ENCODE data around the gene TMEM86B. TPM values are rescaled to one million over a fixed set of nuclear protein-coding genes. Genes with fewer than 3 reads are reported as not detected.

TMEM86B gene
- total RNA-seq, 1 experiment from 2014 or later: 18.4 TPM

GRCh38 chr19:55199620-55200204, 28.9 kb downstream of the TMEM86B start:
- POLR2A ChIA-PET (ENCODE audit: unreplicated experiment): no interaction called here

GRCh38 chr19:55198651-55199050, 29.9 kb downstream of the TMEM86B start:
- CTCF ChIA-PET: no interaction called here
- intact Hi-C loops (cut with micrococcal nuclease; ENCODE audit: unreplicated experiment): no loop called here

More at GRCh38 chr19:55199620-55200204, 28.9 kb downstream of the TMEM86B start:
- Histone ChIP-seq H3K9me3 (ENCODE audit: insufficient read depth, low read depth) (no peaks in the 10 kb centered on the region), H3K4me3 (no peak overlapping the region), H3K27me3 (ENCODE audit: insufficient read depth, low read depth) (no peaks in the 10 kb centered on the region), H3F3A (ENCODE audit: insufficient read depth, low read depth) (0 out of 2 replicates have a peak, but pooled peaks cover 5% of the 10 kb centered on the region), H3K4me2 (no peak overlapping the region), H4K20me1 (ENCODE audit: insufficient read depth) (no peaks in the 10 kb centered on the region), H2AFZ (no peak overlapping the region), H3K9me2 (ENCODE audit: insufficient read depth) (no peaks in the 10 kb centered on the region), H3K4me1 (replicated peaks; ENCODE audit: insufficient read depth) (no peaks in the 10 kb centered on the region), H3K79me2 (ENCODE audit: low read depth) (no peaks in the 10 kb centered on the region), H3K27ac (no peak overlapping the region), H3K36me3 (ENCODE audit: low read depth) (no peaks in the 10 kb centered on the region)
- CTCF ChIA-PET: no interaction called here
- no peak for DNase-seq
- TF ChIP-seq EZH2 (IDR thresholded peaks at IDR 0.05; ENCODE audit: low read depth) (no peak), CTCF (conservative IDR thresholded peaks at IDR 0.05) (no peak)
- intact Hi-C loops (cut with micrococcal nuclease; ENCODE audit: unreplicated experiment): no loop called here
- BruUV-seq (replicated peaks): no TSS peak

GRCh38 chr19:55197528-55197927, 31.0 kb downstream of the TMEM86B start:
- no peak for DNase-seq
- H3K4me1 ChIP-seq (replicated peaks; ENCODE audit: insufficient read depth): no peaks in the 10 kb centered on the region
- no peaks in the 10 kb centered on the region for H3K36me3 ChIP-seq (ENCODE audit: low read depth)
- no peak overlapping the region for H2AFZ ChIP-seq
- POLR2A ChIA-PET (ENCODE audit: unreplicated experiment): interaction anchor here (0.6 kb wide), 1 partner anchor 30 kb away, joined by 3 read pairs; no protein-coding TSS in a partner anchor
- CTCF ChIA-PET: no interaction called here
- H3K27ac ChIP-seq: no peak overlapping the region
- no peak overlapping the region for H3K4me3 ChIP-seq
- H3K27me3 ChIP-seq (ENCODE audit: insufficient read depth, low read depth): no peaks in the 10 kb centered on the region
- H3F3A ChIP-seq (ENCODE audit: insufficient read depth, low read depth): peaks cover 9% of the 10 kb centered on the region; the same call in 1 of the 2 replicates
- H4K20me1 ChIP-seq (ENCODE audit: insufficient read depth): no peaks in the 10 kb centered on the region
- BruUV-seq (replicated peaks): no TSS peak
- no peaks in the 10 kb centered on the region for H3K9me3 ChIP-seq (ENCODE audit: insufficient read depth, low read depth)
- no peaks in the 10 kb centered on the region for H3K9me2 ChIP-seq (ENCODE audit: insufficient read depth)
- TF ChIP-seq CTCF (conservative IDR thresholded peaks at IDR 0.05) (no peak), EZH2 (IDR thresholded peaks at IDR 0.05; ENCODE audit: low read depth) (no peak)
- intact Hi-C loops (cut with micrococcal nuclease; ENCODE audit: unreplicated experiment): no loop called here
- no peak overlapping the region for H3K4me2 ChIP-seq
- H3K79me2 ChIP-seq (ENCODE audit: low read depth): no peaks in the 10 kb centered on the region

More at GRCh38 chr19:55198651-55199050, 29.9 kb downstream of the TMEM86B start:
- TF ChIP-seq CTCF (conservative IDR thresholded peaks at IDR 0.05) (no peak), EZH2 (IDR thresholded peaks at IDR 0.05; ENCODE audit: low read depth) (no peak)
- no peaks in the 10 kb centered on the region for H4K20me1 ChIP-seq (ENCODE audit: insufficient read depth)
- no peak for DNase-seq
- no peaks in the 10 kb centered on the region for H3K4me1 ChIP-seq (replicated peaks; ENCODE audit: insufficient read depth)
- no peaks in the 10 kb centered on the region for H3K9me2 ChIP-seq (ENCODE audit: insufficient read depth)
- no peaks in the 10 kb centered on the region for H3K36me3 ChIP-seq (ENCODE audit: low read depth)
- no peak overlapping the region for H3K27ac ChIP-seq
- no peak overlapping the region for H3K4me2 ChIP-seq
- 0 out of 2 replicates have a peak, but pooled peaks cover 5% of the 10 kb centered on the region for H3F3A ChIP-seq (ENCODE audit: insufficient read depth, low read depth)
- BruUV-seq (replicated peaks): no TSS peak
- POLR2A ChIA-PET (ENCODE audit: unreplicated experiment): interaction anchor here (0.7 kb wide), 1 partner anchor 13 kb away, joined by 3 read pairs; no protein-coding TSS in a partner anchor
- no peaks in the 10 kb centered on the region for H3K9me3 ChIP-seq (ENCODE audit: insufficient read depth, low read depth)
- no peak overlapping the region for H3K4me3 ChIP-seq
- no peak overlapping the region for H2AFZ ChIP-seq
- no peaks in the 10 kb centered on the region for H3K27me3 ChIP-seq (ENCODE audit: insufficient read depth, low read depth)
- H3K79me2 ChIP-seq (ENCODE audit: low read depth): no peaks in the 10 kb centered on the region

Data from PC-9 (cell line).